Esophagus muscularis mucosa (tissue), 4 donors: ENCODE measurements around the gene NUP210L. TPM values are rescaled to one million over a fixed set of nuclear protein-coding genes. Genes with fewer than 3 reads are reported as not detected.

Experiments
- DNase-seq: peaks from one replicate; pipeline ENCODE4 v3.0.0-alpha.2; 2017; ENCODE audit errors: extremely low spot score
- H3K27ac ChIP-seq, 4 donors: fragments of 200-600 bp; sonication (generic); replicated peaks in 1 of 4; 1 replicate in 3 of 4; 2 replicates in 1 of 4; pipeline ENCODE4 v1.5.1; 2016 to 2019; ENCODE audit warnings: mild to moderate bottlenecking in 1 of 4
- H3K27me3 ChIP-seq, 4 donors: fragments of 200-600 bp; sonication (generic); one replicate each; pipeline versions ENCODE4 v1.5.1 to v1.6.0; 2016 to 2019
- H3K36me3 ChIP-seq, 4 donors: fragments of 200-600 bp; sonication (generic); one replicate each; pipeline ENCODE4 v1.5.1; 2016 to 2019
- H3K4me1 ChIP-seq, 4 donors: fragments of 200-600 bp; sonication (generic); one replicate each; pipeline ENCODE4 v1.5.1; 2016 to 2019
- H3K4me3 ChIP-seq, 4 donors: fragments of 200-600 bp; sonication (generic); 1 replicate in 2 of 4; 2 replicates in 2 of 4; pipeline ENCODE4 v1.5.1; 2016 to 2019; ENCODE audit warnings: mild to moderate bottlenecking in 4 of 4, moderate library complexity in 1 of 4
- H3K9me3 ChIP-seq, 4 donors: fragments of 200-600 bp; sonication (generic); 1 replicate in 3 of 4; 2 replicates in 1 of 4; pipeline ENCODE4 v1.5.1; 2016 to 2019
- EP300 ChIP-seq: sonication (generic); formaldehyde crosslinking; IDR thresholded peaks from one replicate; pipeline ENCODE4 v1.6.1; 2017; ENCODE audit warnings: antibody characterized with exemption
- POLR2A ChIP-seq: fragments of 450-650 bp; IDR thresholded peaks from one replicate; pipeline ENCODE4 v1.6.1; 2017; ENCODE audit warnings: antibody characterized with exemption, moderate library complexity, mild to moderate bottlenecking, low read depth
- POLR2AphosphoS5 ChIP-seq, 2 donors: sonication (generic); formaldehyde crosslinking; IDR thresholded peaks; one replicate each; pipeline ENCODE4 v1.6.1; 2017; ENCODE audit warnings: antibody characterized with exemption in 2 of 2
- WGBS: methylation state at CpG from one replicate; pipeline ENCODE4 v1.1.5; 2018; 5-methylcytosine and 5-hydroxymethylcytosine counted together
- intact Hi-C: fragments of 100-400 bp; cut with DNase I; formaldehyde crosslinking; loops from one replicate; pipeline ENCODE4 v1.15.1; 2023
- total RNA-seq, 4 donors: library from RNA; depleted of rRNA; stranded (reverse); fragments of >200 nt; gene quantifications; one replicate each; pipeline versions ENCODE4 v1.1.0 to v1.2.1, GENCODE V29; 2016
- TF ChIP-seq, protein P1 (sequence below), 3 experiments: fragments of 200-600 bp in 2 of 3; fragments of 450-650 bp in 1 of 3; sonication (generic) in 2 of 3; IDR thresholded peaks; one replicate each; pipeline ENCODE4 v1.5.1; 2017 to 2019; ENCODE audit warnings: antibody characterized with exemption in 3 of 3, mild to moderate bottlenecking in 2 of 3, moderate library complexity in 1 of 3

Gene NUP210L
- total RNA-seq, 4 donors from 2014 or later: not detected

DNA sequence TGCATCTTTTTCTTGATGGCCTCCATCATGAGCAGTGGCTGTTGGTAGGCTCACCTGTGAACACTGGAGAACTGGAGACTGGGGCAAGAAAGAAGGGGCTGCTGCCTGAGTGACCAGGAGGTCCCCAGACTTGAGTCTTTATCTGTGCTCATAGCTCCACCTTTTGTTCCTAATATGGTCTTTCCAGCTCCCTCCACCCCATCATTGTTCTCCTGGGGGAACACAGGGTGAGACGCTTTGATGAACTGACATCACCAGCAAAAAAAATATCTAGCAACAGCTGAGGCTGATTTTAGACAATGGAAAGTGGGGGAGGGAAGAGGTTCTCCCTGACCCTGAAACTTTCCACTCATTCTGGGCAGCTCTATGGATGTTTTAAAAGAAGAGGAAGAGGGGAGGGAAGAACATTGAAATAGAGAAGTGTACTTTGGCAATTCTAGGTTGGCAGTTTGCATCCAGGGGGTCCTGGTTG is 37.2 kb upstream of the NUP210L start, which contains the start of gene TPM3:
TPM3 (minus strand) TSS at position 111 of the 472 bp plus-strand sequence; CDS start at position 29, 82 bp downstream.
- peak; percentile 51 for TF ChIP-seq POLR2A
- no peak for TF ChIP-seq EP300
- Histone ChIP-seq H3K27ac (peak within 1 kb of the TSS in 3 of 4 donors; percentile 49 to 58 (median 55)), H3K4me1 (peaks cover 0 to 31% (median 19%) of the 10 kb centered on the region in 4 donors), H3K9me3 (no peaks in the 10 kb centered on the region), H3K4me3 (peak within 1 kb of the TSS in 1 of 4 donors; percentile 3), H3K36me3 (no peaks in the 10 kb centered on the region), H3K27me3 (no peaks in the 10 kb centered on the region)
- DNase-seq: no peak
- WGBS: 29% methylated on average over 1 of the region's 1 CpG
- intact Hi-C loops: loop anchor here (10.0 kb wide), 1 partner anchor 143 kb away; no protein-coding TSS in a partner anchor

DNA sequence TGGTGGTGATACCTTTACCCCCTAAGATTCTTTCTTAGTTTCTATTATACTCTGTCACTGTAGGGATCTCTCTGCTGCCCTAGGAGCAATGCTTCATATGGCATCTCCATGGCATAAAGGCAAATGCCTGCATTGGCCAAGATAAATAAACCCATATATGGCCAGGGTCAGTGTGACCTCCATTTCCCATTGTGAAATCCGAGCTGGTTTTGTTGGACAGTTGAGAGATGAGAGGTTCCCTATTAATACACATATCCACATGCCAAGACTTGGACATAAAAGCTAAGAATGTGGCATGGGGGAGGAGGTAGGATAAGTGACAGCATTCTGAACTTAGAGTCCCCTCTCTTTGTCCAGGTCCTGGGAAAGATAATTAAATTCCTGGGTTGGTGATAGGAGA is 35.7 kb upstream of the NUP210L start:
- DNase-seq: no peak
- Histone ChIP-seq H3K4me1 (peaks cover 0 to 31% (median 19%) of the 10 kb centered on the region in 4 donors), H3K4me3 (no peak overlapping the region), H3K36me3 (no peaks in the 10 kb centered on the region), H3K27me3 (no peaks in the 10 kb centered on the region), H3K27ac (peak overlapping the region; percentile 40 to 58 (median 52)), H3K9me3 (no peaks in the 10 kb centered on the region)
- intact Hi-C loops: loop anchor here (10.0 kb wide), 1 partner anchor 144 kb away; no protein-coding TSS in a partner anchor
- TF ChIP-seq POLR2AphosphoS5 (IDR thresholded peaks at IDR 0.05) (peak; percentile 36 to 51), EP300 (no peak)
- 20% methylated on average over 1 of the region's 1 CpG for WGBS

DNA sequence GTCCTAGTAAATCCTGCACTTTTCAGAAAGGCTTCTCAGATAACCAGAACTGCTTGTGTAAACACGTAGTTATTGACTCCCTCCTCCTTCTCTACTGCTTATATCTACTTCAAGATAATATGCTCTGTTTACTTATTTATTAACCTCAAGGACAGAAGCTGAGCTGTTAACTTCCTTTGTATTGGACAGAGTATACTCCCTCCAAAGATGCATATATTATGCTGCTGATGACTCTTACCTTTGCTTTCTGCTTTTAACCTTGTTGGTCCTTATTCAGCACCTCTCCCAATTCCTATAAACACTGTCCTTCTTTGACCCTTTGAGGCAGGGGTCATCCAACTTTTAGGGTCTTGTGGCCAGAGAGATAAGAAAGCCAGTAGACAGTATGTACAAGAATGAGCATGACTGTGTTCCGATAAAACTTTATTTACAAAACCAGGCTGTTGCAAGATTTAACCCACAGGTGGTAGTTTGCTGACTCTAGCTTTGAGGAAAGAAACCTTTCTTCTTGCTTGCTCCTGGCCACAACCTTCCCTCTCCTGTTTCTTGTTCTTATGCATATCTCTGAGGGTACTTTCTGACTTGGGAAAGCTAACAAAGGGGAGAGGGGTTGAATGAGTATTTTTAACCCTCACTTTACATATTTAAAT is 32.1 kb upstream of the NUP210L start:
- no peaks in the 10 kb centered on the region for H3K36me3 ChIP-seq
- no peak overlapping the region for H3K4me3 ChIP-seq
- intact Hi-C loops: no loop called here
- no peak for DNase-seq
- H3K4me1 ChIP-seq: peaks cover under 1 to 36% (median 22%) of the 10 kb centered on the region in 4 donors
- no peak overlapping the region for H3K27ac ChIP-seq
- 43% methylated on average over 2 of the region's 2 CpGs for WGBS
- H3K27me3 ChIP-seq: no peaks in the 10 kb centered on the region
- no peaks in the 10 kb centered on the region for H3K9me3 ChIP-seq
- TF ChIP-seq, protein P1, sequence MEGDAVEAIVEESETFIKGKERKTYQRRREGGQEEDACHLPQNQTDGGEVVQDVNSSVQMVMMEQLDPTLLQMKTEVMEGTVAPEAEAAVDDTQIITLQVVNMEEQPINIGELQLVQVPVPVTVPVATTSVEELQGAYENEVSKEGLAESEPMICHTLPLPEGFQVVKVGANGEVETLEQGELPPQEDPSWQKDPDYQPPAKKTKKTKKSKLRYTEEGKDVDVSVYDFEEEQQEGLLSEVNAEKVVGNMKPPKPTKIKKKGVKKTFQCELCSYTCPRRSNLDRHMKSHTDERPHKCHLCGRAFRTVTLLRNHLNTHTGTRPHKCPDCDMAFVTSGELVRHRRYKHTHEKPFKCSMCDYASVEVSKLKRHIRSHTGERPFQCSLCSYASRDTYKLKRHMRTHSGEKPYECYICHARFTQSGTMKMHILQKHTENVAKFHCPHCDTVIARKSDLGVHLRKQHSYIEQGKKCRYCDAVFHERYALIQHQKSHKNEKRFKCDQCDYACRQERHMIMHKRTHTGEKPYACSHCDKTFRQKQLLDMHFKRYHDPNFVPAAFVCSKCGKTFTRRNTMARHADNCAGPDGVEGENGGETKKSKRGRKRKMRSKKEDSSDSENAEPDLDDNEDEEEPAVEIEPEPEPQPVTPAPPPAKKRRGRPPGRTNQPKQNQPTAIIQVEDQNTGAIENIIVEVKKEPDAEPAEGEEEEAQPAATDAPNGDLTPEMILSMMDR (IDR thresholded peaks at IDR 0.05): no peak
- TF ChIP-seq POLR2AphosphoS5 (IDR thresholded peaks at IDR 0.05): no peak
- no peak for TF ChIP-seq POLR2A
- TF ChIP-seq EP300: no peak

DNA sequence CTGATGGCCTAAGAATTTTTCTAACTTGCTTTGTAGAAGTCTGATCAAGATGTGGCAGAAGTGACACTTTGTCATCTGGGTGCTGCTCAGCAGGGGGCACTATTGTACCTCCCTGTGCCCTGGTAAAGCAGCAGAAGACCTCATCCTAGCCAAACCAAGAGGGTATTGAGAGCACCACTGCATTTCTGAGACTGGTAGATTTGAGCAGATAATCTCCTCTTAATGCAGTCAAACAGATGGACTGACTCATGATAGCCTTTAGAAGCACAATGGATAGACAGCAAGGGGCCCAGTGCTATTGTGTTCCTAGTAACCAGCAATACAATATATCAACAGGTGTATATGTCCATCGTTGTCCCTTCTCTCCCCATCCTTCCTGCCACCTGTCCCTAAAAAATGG is 31.3 kb upstream of the NUP210L start:
- TF ChIP-seq, protein P1 (IDR thresholded peaks at IDR 0.05): peak in 2 of 3 experiments; percentile 19 to 35
- TF ChIP-seq POLR2AphosphoS5 (IDR thresholded peaks at IDR 0.05): no peak
- TF ChIP-seq POLR2A: no peak
- Histone ChIP-seq H3K4me3 (no peak overlapping the region), H3K9me3 (no peaks in the 10 kb centered on the region), H3K4me1 (peaks cover 9 to 36% (median 27%) of the 10 kb centered on the region in 4 donors), H3K27ac (no peak overlapping the region), H3K27me3 (no peaks in the 10 kb centered on the region), H3K36me3 (no peaks in the 10 kb centered on the region)
- DNase-seq: no peak
- intact Hi-C loops: no loop called here
- 57% methylated on average over 1 of the region's 1 CpG for WGBS

DNA sequence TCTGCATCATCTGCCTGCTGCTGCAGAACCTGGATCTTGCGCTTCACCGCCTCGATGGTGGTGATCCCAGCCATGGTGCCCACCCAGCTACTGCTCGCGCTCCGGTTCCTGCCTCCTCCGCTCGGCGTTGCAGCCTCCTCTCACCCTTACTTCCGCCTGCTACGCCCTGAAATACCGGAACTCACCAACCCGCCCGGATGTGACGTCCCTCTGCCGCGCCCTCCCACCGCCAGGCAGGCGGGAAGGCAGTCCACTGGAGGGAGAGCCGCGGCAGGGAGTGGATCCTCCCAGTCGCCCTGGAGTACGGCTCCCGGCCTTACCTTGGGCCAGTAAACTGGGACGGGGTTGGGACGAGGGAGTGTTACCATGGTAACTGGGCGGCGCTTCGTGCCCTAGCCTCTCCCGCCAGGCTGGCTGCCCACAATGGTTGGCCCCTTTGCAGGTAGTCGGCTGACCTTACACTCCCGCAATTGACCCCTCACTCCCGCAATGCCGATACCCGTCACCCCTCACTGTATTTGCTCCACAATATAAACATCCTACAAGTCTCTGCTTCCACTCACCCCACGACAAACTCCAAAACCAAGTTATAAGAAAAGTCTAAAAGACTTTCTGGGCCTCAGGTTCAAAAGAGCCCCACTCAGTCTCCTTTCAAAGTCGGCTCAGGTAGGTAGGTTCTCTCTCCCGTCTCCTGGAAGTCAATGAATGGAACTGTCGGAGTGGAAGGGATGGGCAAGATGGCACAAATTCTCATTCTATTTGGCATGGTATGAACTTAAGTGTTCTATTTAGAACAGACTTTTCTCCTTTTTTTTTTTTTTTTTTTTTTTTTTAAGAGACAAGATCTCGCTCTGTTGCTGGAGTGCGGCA is 28.4 kb upstream of the NUP210L start:
- H3K27me3 ChIP-seq: no peaks in the 10 kb centered on the region
- WGBS: 7% methylated on average over 28 of the region's 41 CpGs
- TF ChIP-seq POLR2AphosphoS5 (IDR thresholded peaks at IDR 0.05) (peak; percentile 100), EP300 (no peak), POLR2A (peak; percentile 97)
- TF ChIP-seq, protein P1 (IDR thresholded peaks at IDR 0.05): peak in 1 of 3 experiments; percentile 20
- H3K36me3 ChIP-seq: peaks cover 0 to 15% (median 4%) of the 10 kb centered on the region in 4 donors
- no peaks in the 10 kb centered on the region for H3K9me3 ChIP-seq
- peaks cover 38 to 49% (median 46%) of the 10 kb centered on the region in 4 donors for H3K4me1 ChIP-seq
- intact Hi-C loops: loop anchor here (5.0 kb wide), 1 partner anchor 191 kb away; the partner anchor contains the start of gene RPS27
- H3K27ac ChIP-seq: peak overlapping the region; percentile 88 to 95 (median 92)
- H3K4me3 ChIP-seq: peak overlapping the region; percentile 66 to 97 (median 95)
- peak; percentile 99 for DNase-seq
